OCI-LY3 (cell line): ENCODE measurements around the gene CHST2.

Source experiments
- H2AFZ ChIP-seq: fragments of 200-600, 300-600 bp; shearing (Covaris generic); 2 replicates; pipeline ENCODE4 v1.6.0; 2014; ENCODE audit warnings: antibody characterized with exemption, low read depth, low read length
- H3K27ac ChIP-seq: fragments of 200-600, 300-600 bp; sonication (generic); 2 replicates; pipeline ENCODE4 v1.5.1; 2014; ENCODE audit warnings: mild to moderate bottlenecking, low read length, moderate library complexity, mixed read lengths
- H3K27me3 ChIP-seq: fragments of 200-600, 300-600 bp; sonication (generic); 2 replicates; pipeline ENCODE4 v1.6.1; 2014; ENCODE audit warnings: low read depth, low read length, mixed read lengths
- H3K36me3 ChIP-seq: fragments of 200-600, 300-600 bp; sonication (generic); replicated peaks from 2 replicates; pipeline ENCODE3; 2014; ENCODE audit warnings: low read depth, low read length, mixed read lengths
- H3K4me1 ChIP-seq: fragments of 300-600, 200-600 bp; sonication (generic); 2 replicates; pipeline ENCODE4 v1.6.1; 2014; ENCODE audit warnings: low read length, mixed read lengths
- H3K4me2 ChIP-seq: fragments of 200-600, 300-600 bp; sonication (generic); 2 replicates; pipeline ENCODE4 v1.6.1; 2014; ENCODE audit warnings: low read length, mixed read lengths
- H3K4me3 ChIP-seq: fragments of 300-600, 200-600 bp; sonication (generic); 2 replicates; pipeline ENCODE4 v1.5.1; 2014; ENCODE audit warnings: antibody characterized with exemption, mild to moderate bottlenecking, low read length, moderate library complexity
- H3K79me2 ChIP-seq: fragments of 300-600, 200-600 bp; shearing (Covaris generic); 2 replicates; pipeline ENCODE4 v1.6.1; 2014; ENCODE audit warnings: mild to moderate bottlenecking, low read length, mixed read lengths
- H3K9ac ChIP-seq: fragments of 300-600, 200-600 bp; shearing (Covaris generic); 2 replicates; pipeline ENCODE4 v1.6.0; 2014; ENCODE audit warnings: mild to moderate bottlenecking, low read length, moderate library complexity
- H3K9me3 ChIP-seq: fragments of 200-600, 300-600 bp; shearing (Covaris generic); 2 replicates; pipeline ENCODE4 v1.6.1; 2014; ENCODE audit warnings: low read length, mixed read lengths; ENCODE audit not compliant: insufficient read depth
- H4K20me1 ChIP-seq: fragments of 200-600, 300-600 bp; sonication (generic); 2 replicates; pipeline ENCODE4 v1.6.1; 2016; ENCODE audit warnings: low read length, mixed read lengths; ENCODE audit not compliant: insufficient read depth
- CTCF ChIP-seq: fragments of 200-600, 300-600 bp; sonication (generic); IDR thresholded peaks from 2 replicates; pipeline ENCODE4 v1.5.1; 2014; ENCODE audit warnings: antibody characterized with exemption, low read length, low read depth
- EZH2phosphoT487 ChIP-seq: fragments of 200-600 bp; shearing (Covaris generic); IDR thresholded peaks from 2 replicates; pipeline ENCODE4 v1.6.1; 2018; ENCODE audit warnings: antibody characterized with exemption, mixed run types, low read depth

The CHST2 gene

GRCh38 chr3:143078883-143079282 is 40.7 kb upstream of the CHST2 start:
- no peak overlapping the region for H3K4me3 ChIP-seq
- H3K9me3 ChIP-seq, result no peaks in the 10 kb centered on the region
- H3K27ac ChIP-seq, result no peak overlapping the region
- no peak for TF ChIP-seq CTCF
- TF ChIP-seq EZH2phosphoT487, result no peak
- H2AFZ ChIP-seq, result no peak overlapping the region
- H3K4me1 ChIP-seq, result peaks cover 22% of the 10 kb centered on the region
- H3K9ac ChIP-seq, result no peak overlapping the region
- no peaks in the 10 kb centered on the region for H3K27me3 ChIP-seq
- H3K79me2 ChIP-seq, result no peaks in the 10 kb centered on the region
- no peaks in the 10 kb centered on the region for H3K36me3 ChIP-seq
- H4K20me1 ChIP-seq, result no peaks in the 10 kb centered on the region
- H3K4me2 ChIP-seq, result no peak overlapping the region

- Histone ChIP-seq H3K79me2 (no peaks in the 10 kb centered on the region), H3K9me3 (peaks cover 5% of the 10 kb centered on the region; the same call in 1 of the 2 replicates), H3K27ac (no peak overlapping the region), H3K4me3 (no peak overlapping the region), H2AFZ (no peak overlapping the region), H4K20me1 (no peaks in the 10 kb centered on the region), H3K4me2 (no peak overlapping the region), H3K4me1 (peaks cover 25% of the 10 kb centered on the region), H3K9ac (no peak overlapping the region), H3K36me3 (no peaks in the 10 kb centered on the region), H3K27me3 (no peaks in the 10 kb centered on the region)
- TF ChIP-seq CTCF, result no peak
- TF ChIP-seq EZH2phosphoT487, result no peak
These were observed 39.4 kb upstream of the CHST2 start for GRCh38 chr3:143080196-143080595.

- Histone ChIP-seq H3K4me2 (peak overlapping the region; percentile 97), H2AFZ (no peak overlapping the region), H3K4me1 (peaks cover 25% of the 10 kb centered on the region), H3K9me3 (peaks cover 5% of the 10 kb centered on the region; the same call in 1 of the 2 replicates), H4K20me1 (no peaks in the 10 kb centered on the region), H3K9ac (peak overlapping the region; percentile 79), H3K36me3 (no peaks in the 10 kb centered on the region), H3K27ac (peak overlapping the region; percentile 94), H3K27me3 (no peaks in the 10 kb centered on the region), H3K4me3 (peak overlapping the region; percentile 76), H3K79me2 (no peaks in the 10 kb centered on the region)
- TF ChIP-seq EZH2phosphoT487, result no peak
These were observed 38.2 kb upstream of the CHST2 start for GRCh38 chr3:143081365-143081764.

- Histone ChIP-seq H3K4me2 (peak overlapping the region; percentile 97), H3K9me3 (peaks cover 5% of the 10 kb centered on the region; the same call in 1 of the 2 replicates), H3K4me1 (peaks cover 25% of the 10 kb centered on the region), H3K27ac (peak overlapping the region; percentile 94), H3K4me3 (peak overlapping the region; percentile 76), H3K9ac (peak overlapping the region; percentile 79), H4K20me1 (no peaks in the 10 kb centered on the region), H3K36me3 (no peaks in the 10 kb centered on the region), H3K27me3 (no peaks in the 10 kb centered on the region), H3K79me2 (no peaks in the 10 kb centered on the region), H2AFZ (peak overlapping the region; percentile 72)
- no peak for TF ChIP-seq CTCF
- 0 out of 2 replicates have a peak, but pooled peaks have one; percentile 40 for TF ChIP-seq EZH2phosphoT487
These were observed 37.5 kb upstream of the CHST2 start for GRCh38 chr3:143081844-143082778.
